Activated naive CD8-positive, alpha-beta T cell treated with anti-CD3 and anti-CD28 coated beads, Interleukin-2, amount 50 U/mL, for 16 hours (primary cell): ENCODE measurements around the gene ATXN1L.
"Not testable (repeated sequence)": the region's sequence is repeated elsewhere in the genome, so short reads cannot be mapped to it uniquely, and the experiment has no call there.

Source experiments
- DNase-seq: peaks from one replicate; pipeline ENCODE4 v3.0.0-alpha.2; 2020; ENCODE audit warnings: low read depth, low spot score

Gene ATXN1L

GRCh38 chr16:71894229-71894920, 48.6 kb downstream of the ATXN1L start:
- DNase-seq: no peak

- DNase-seq: peak; percentile 96
Measured at GRCh38 chr16:71894921-71895678, 49.3 kb downstream of the ATXN1L start, which contains the start of gene IST1. Gene IST1, plus strand, starts transcription at chr16:71895531. Its CDS starts 20,110 bp downstream, at chr16:71915641.

GRCh38 chr16:71895679-71896365, 50.0 kb downstream of the ATXN1L start:
- DNase-seq: no peak

GRCh38 chr16:71896764-71897368, 51.1 kb downstream of the ATXN1L start:
- DNase-seq: no peak

- DNase-seq: no peak
Measured at GRCh38 chr16:71899171-71899570, 53.4 kb downstream of the ATXN1L start.

- no peak for DNase-seq
Measured at GRCh38 chr16:71902656-71903365, 57.0 kb downstream of the ATXN1L start.

- no peak for DNase-seq
Measured at GRCh38 chr16:71903608-71904007, 57.8 kb downstream of the ATXN1L start.

GRCh38 chr16:71904239-71904638, 58.5 kb downstream of the ATXN1L start:
- no peak for DNase-seq

- not testable (repeated sequence) for DNase-seq
Measured at GRCh38 chr16:71905765-71906164, 60.0 kb downstream of the ATXN1L start.
